Immature natural killer cell (primary cell): ENCODE data around the gene GPR158. TPM values are rescaled to one million over a fixed set of nuclear protein-coding genes. Genes with fewer than 3 reads are reported as not detected.
"Not testable (repeated sequence)": the region's sequence is repeated elsewhere in the genome, so short reads cannot be mapped to it uniquely, and the experiment has no call there.

Source experiments
- DNase-seq, 3 donors: peaks; one replicate each; pipeline ENCODE4 v3.0.0; 2022; ENCODE audit warnings: mixed read lengths in 1 of 3
- H3K27ac Mint-ChIP-seq, 6 donors: one replicate each; pipeline ENCODE4 v1.8.0; 2020; ENCODE audit warnings: mixed read lengths in 6 of 6, mild to moderate bottlenecking in 5 of 6, inconsistent platforms in 4 of 6, moderate library complexity in 3 of 6
- H3K27me3 Mint-ChIP-seq, 3 donors: one replicate each; pipeline ENCODE4 v1.8.0; 2020 to 2021; ENCODE audit warnings: low read depth in 3 of 3, mild to moderate bottlenecking in 3 of 3, mixed read lengths in 3 of 3, moderate library complexity in 3 of 3, inconsistent platforms in 1 of 3
- H3K36me3 Mint-ChIP-seq, 3 donors: one replicate each; pipeline ENCODE4 v1.8.0; 2020; ENCODE audit warnings: mixed read lengths in 3 of 3, inconsistent platforms in 2 of 3, mild to moderate bottlenecking in 2 of 3
- H3K4me1 Mint-ChIP-seq, 2 donors: one replicate each; pipeline ENCODE4 v1.8.0; 2020; ENCODE audit warnings: inconsistent platforms in 2 of 2, mild to moderate bottlenecking in 2 of 2, mixed read lengths in 2 of 2, moderate library complexity in 1 of 2
- H3K4me3 Mint-ChIP-seq, 5 donors: one replicate each; pipeline ENCODE4 v1.8.0; 2020; ENCODE audit warnings: mild to moderate bottlenecking in 5 of 5, mixed read lengths in 5 of 5, inconsistent platforms in 3 of 5, moderate library complexity in 3 of 5
- H3K9me3 Mint-ChIP-seq, 6 donors: one replicate each; pipeline ENCODE4 v1.8.0; 2020; ENCODE audit warnings: mild to moderate bottlenecking in 6 of 6, mixed read lengths in 6 of 6, inconsistent platforms in 4 of 6, moderate library complexity in 3 of 6
- polyA plus RNA-seq, 3 donors: library from polyadenylated mRNA; unstranded; fragments of 300-500 nt; fragmentation: Illumina TruSeq; gene quantifications; one replicate each; pipeline ENCODE4 v1.2.3, GENCODE V29; 2021

GPR158 gene
- polyA plus RNA-seq, 3 donors from 2014 or later, result not detected

DNA sequence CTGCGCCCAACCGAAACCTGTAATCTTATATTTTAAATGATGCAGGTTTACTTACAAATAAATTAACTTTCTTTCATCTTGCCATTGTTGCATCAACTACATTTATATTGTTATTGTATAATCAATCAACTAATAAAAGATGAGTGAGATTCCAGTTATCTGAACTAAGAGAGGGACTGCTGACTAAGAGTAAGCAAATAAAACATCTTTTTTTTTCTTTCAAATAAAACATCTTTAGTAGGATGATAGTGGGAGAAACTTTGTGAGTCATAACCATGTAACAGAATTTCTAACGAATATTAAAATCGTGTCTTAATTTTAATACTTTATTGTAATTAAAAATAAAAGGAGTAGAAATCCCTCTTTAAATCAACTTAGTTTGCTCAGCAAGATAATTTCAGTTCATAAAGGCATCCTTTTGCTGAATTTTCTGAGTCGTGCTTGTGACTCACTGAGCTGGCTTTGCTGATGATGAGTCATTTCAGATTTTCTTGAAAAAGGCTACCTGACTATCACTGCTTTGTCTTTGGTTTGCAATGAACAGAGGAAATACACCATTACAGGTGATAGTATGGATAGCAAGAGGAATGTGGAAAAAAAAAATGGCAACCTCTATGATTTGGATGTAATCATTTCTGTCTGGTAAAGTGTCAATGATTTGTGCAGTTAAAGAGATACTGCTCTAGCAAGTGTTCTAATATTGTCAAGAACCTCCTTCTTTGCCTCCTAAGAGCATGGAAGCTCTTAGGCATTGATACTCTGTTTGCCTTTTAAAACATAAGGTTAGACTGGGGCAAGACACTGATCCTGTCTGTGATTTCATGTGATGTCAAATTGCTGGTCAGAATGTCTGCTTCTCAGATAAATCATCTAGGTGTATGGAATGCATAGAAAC, 119.5 kb downstream of the GPR158 start:
- H3K27me3 Mint-ChIP-seq, result no peaks in the 10 kb centered on the region
- no peak overlapping the region for H3K4me3 Mint-ChIP-seq
- DNase-seq, result no peak
- H3K4me1 Mint-ChIP-seq, result no peaks in the 10 kb centered on the region
- H3K9me3 Mint-ChIP-seq, result peaks cover 2 to 8% (median 5%) of the 10 kb centered on the region in 6 donors
- H3K27ac Mint-ChIP-seq, result no peak overlapping the region
- no peaks in the 10 kb centered on the region for H3K36me3 Mint-ChIP-seq

DNA sequence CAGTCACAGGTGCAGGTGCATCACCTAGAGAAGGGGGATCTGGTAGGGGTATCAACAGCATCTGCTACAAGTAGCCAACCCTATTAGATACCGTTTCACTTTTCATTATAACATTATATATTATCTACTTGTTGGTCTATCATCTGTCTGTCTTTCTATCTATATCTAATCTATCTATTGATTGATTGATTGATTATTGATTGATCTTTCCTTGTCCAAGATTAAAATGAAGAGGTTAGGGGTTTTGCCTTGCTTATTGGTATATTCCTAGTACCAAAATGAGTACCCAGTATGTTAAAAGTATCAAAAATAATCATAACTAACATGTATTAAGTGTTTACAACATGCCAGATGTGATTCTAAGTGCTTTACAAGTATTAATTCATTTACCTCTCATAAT, 121.5 kb downstream of the GPR158 start:
- no peaks in the 10 kb centered on the region for H3K36me3 Mint-ChIP-seq
- peaks cover 0 to 2% (median 0%) of the 10 kb centered on the region in 3 donors for H3K27me3 Mint-ChIP-seq
- peaks cover 2 to 12% (median 9%) of the 10 kb centered on the region in 6 donors for H3K9me3 Mint-ChIP-seq
- no peaks in the 10 kb centered on the region for H3K4me1 Mint-ChIP-seq
- DNase-seq, result no peak
- no peak overlapping the region for H3K27ac Mint-ChIP-seq
- H3K4me3 Mint-ChIP-seq, result no peak overlapping the region

DNA sequence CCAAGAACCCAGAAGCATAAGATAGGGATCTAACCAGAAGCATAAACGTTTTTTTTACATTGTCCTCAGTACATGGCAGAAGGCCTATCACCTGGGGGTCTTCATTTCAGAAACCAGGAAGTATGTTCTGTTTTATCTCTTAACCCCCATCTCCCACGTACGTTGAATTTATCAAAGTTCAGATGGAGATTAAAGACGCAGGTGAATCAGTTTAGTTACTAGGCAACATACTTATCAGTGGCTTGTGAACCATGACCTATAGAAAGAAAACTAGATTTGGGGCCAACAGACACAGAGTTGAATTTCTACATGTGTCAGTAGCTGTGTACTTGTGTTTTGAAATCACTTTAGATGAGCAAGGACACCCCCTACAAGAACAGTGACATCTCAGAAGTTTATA, 122.7 kb downstream of the GPR158 start:
- Mint-ChIP-seq H3K36me3 (no peaks in the 10 kb centered on the region), H3K27me3 (peaks cover 0 to 3% (median 0%) of the 10 kb centered on the region in 3 donors), H3K9me3 (peaks cover 2 to 17% (median 11%) of the 10 kb centered on the region in 6 donors), H3K27ac (no peak overlapping the region), H3K4me1 (no peaks in the 10 kb centered on the region), H3K4me3 (no peak overlapping the region)
- no peak for DNase-seq

DNA sequence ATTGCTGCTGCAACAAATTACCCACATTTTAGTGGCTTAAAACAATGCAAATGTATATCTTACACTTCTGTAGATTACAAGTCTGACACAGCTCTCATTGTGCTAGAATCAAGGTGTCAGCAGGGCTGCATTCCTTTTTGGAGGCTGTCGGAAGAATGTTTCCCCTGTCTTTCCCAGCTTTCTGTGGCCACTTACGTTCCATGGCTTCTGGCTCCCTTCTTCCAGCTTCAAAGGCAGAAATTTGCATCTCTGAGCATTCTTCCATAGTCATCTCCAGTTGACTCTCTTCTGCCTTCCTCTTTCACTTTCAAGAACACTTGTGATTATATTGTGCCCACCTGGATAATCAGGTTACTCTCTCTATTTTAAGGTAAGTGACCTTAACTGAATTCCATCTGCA, 125.3 kb downstream of the GPR158 start:
- no peaks in the 10 kb centered on the region for H3K4me1 Mint-ChIP-seq
- no peak overlapping the region for H3K4me3 Mint-ChIP-seq
- H3K27me3 Mint-ChIP-seq, result peaks cover 0 to 3% (median 0%) of the 10 kb centered on the region in 3 donors
- H3K36me3 Mint-ChIP-seq, result no peaks in the 10 kb centered on the region
- no peak overlapping the region for H3K27ac Mint-ChIP-seq
- H3K9me3 Mint-ChIP-seq, result peaks cover 0 to 28% (median 10%) of the 10 kb centered on the region in 6 donors
- DNase-seq, result no peak

DNA sequence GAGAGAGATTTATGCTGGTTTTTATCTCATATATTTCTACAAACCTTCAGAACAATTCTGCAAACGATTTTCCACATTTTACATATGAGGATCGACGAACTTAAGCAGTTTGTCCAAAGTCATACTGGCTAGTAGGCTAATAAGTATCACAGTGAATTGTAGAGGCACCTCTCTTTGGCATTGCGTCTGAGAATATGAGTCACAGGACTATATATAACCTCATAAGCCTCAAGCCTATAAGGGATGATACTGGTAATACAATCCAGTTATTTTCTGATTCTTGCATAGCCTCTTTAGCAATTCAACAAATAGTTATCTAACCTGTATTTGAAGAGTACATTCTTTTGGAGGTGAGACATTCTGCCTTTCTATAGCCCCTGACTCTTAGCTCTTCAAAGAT, 129.8 kb downstream of the GPR158 start:
- peaks cover 1 to 50% (median 21%) of the 10 kb centered on the region in 6 donors for H3K9me3 Mint-ChIP-seq
- H3K4me3 Mint-ChIP-seq, result no peak overlapping the region
- DNase-seq, result no peak
- no peak overlapping the region for H3K27ac Mint-ChIP-seq
- peaks cover 0 to 3% (median 0%) of the 10 kb centered on the region in 3 donors for H3K27me3 Mint-ChIP-seq
- H3K36me3 Mint-ChIP-seq, result no peaks in the 10 kb centered on the region
- no peaks in the 10 kb centered on the region for H3K4me1 Mint-ChIP-seq

DNA sequence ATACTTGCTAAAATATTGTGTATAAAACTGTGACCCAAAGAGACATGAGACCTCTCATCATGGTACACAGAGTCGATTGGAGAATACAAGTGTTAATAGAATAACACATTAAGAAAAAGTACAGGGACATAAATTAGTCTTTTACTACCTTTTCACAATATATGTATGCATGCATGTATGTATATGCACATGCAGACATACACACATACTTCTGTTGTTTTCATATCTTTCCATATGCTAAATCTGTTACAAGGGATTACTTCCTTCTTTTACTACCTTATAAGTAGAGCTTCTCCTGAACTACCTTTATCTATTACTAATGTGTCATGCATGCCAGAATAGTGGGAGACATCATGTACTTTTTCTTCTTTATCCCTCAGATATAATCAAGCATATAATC, 131.6 kb downstream of the GPR158 start:
- peaks cover under 1 to 58% (median 15%) of the 10 kb centered on the region in 6 donors for H3K9me3 Mint-ChIP-seq
- no peak overlapping the region for H3K27ac Mint-ChIP-seq
- H3K4me1 Mint-ChIP-seq, result no peaks in the 10 kb centered on the region
- no peak for DNase-seq
- no peak overlapping the region for H3K4me3 Mint-ChIP-seq
- H3K27me3 Mint-ChIP-seq, result peaks cover 0 to under 1% (median 0%) of the 10 kb centered on the region in 3 donors
- H3K36me3 Mint-ChIP-seq, result no peaks in the 10 kb centered on the region

DNA sequence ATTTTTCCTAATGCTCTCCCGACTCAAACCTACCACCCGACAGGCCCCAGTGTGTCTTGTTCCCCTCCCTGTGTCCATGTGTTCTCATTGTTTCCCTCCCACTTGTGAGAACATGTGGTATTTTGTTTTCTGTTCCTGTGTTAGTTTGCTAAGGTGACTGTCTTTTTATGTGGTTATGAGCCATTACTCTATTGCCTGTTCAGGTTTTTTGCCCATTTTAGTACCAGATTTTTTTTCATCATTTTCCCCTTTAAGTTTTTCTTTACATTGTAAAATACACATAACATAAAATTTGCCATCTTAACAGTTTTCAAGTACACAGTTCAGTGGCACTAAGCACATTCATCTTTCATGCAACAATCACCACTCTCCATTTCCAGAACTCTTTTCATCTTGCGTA, 133.5 kb downstream of the GPR158 start:
- no peaks in the 10 kb centered on the region for H3K36me3 Mint-ChIP-seq
- H3K27ac Mint-ChIP-seq, result no peak overlapping the region
- no peaks in the 10 kb centered on the region for H3K27me3 Mint-ChIP-seq
- H3K4me3 Mint-ChIP-seq, result no peak overlapping the region
- peaks cover 0 to 48% (median 12%) of the 10 kb centered on the region in 6 donors for H3K9me3 Mint-ChIP-seq
- H3K4me1 Mint-ChIP-seq, result no peaks in the 10 kb centered on the region
- no peak for DNase-seq

DNA sequence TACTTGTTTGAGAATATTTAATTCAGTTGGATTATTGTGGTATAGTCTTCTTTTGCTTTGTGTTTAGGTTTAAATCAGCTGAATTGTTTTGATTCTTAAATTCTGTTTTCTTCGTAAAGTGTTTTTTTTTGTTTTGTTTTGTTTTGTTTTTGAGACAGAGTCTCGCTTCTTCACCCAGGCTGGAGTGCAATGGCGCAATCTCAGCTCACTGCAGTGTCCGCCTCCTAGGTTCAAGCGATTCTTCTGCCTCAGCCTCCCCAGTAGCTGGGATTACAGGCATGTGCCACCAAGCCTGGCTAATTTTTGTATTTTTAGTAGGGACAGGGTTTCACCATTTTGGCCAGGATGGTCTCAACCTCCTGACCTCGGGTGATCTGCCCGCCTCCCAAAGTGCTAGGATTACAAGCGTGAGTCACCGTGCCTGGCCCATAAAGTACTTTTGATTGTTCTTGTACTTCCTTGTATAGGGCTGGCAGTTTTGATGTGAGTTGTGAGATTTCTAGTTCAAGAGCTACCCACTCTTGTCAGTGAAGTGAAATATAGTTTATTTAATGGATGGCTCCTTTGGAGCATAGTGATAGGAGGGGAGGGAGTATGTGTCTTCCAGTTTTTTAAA, 142.9 kb downstream of the GPR158 start:
- H3K27ac Mint-ChIP-seq, H3K4me1 Mint-ChIP-seq, H3K4me3 Mint-ChIP-seq, H3K27me3 Mint-ChIP-seq, H3K36me3 Mint-ChIP-seq, DNase-seq: not testable (repeated sequence)
- peaks cover 1 to 27% (median 7%) of the 10 kb centered on the region in 6 donors for H3K9me3 Mint-ChIP-seq

DNA sequence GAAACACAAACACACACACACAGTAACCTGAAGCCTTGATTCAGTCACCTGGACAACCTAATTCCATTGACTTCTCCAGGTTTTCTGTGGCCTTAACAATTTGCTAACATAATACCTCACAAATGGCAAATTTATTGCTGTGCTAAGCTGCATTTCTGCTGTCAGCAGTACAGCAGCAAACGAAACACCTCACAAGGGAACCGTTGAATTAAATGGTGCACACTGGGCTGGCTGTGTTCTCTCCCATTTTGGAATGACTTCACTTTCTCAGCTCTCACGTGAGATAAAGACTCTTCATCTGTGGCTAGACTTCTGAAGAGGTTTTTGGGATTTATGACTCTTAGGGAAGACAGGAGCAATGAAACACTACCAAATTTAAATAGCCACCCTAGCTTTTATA, 152.5 kb downstream of the GPR158 start:
- no peaks in the 10 kb centered on the region for H3K36me3 Mint-ChIP-seq
- peaks cover 0 to 2% (median 2%) of the 10 kb centered on the region in 3 donors for H3K27me3 Mint-ChIP-seq
- no peak overlapping the region for H3K4me3 Mint-ChIP-seq
- H3K9me3 Mint-ChIP-seq, result peaks cover 0 to 33% (median 10%) of the 10 kb centered on the region in 6 donors
- no peaks in the 10 kb centered on the region for H3K4me1 Mint-ChIP-seq
- no peak for DNase-seq
- H3K27ac Mint-ChIP-seq, result no peak overlapping the region

DNA sequence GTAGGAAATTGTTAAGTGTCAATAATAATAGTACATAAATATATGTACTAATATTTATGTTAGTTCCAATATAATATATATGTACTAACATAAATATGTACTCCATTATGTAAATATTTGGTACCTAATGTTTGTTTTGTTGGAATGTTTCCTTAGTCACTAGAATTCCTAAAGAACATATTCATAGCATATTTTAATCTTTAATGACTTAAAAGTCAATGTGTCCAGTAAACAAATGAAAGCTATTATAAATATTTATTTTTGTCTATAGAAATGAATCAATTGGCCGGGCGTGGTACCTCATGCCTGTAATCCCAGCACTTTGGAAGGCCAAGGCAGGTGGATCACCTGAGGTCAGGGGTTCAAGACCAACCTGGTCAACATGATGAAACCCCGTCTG, 153.6 kb downstream of the GPR158 start:
- peaks cover 0 to 2% (median under 1%) of the 10 kb centered on the region in 3 donors for H3K27me3 Mint-ChIP-seq
- H3K4me1 Mint-ChIP-seq, result no peaks in the 10 kb centered on the region
- H3K36me3 Mint-ChIP-seq, result no peaks in the 10 kb centered on the region
- H3K9me3 Mint-ChIP-seq, result peaks cover 0 to 34% (median 7%) of the 10 kb centered on the region in 6 donors
- no peak overlapping the region for H3K27ac Mint-ChIP-seq
- no peak overlapping the region for H3K4me3 Mint-ChIP-seq
- no peak for DNase-seq

DNA sequence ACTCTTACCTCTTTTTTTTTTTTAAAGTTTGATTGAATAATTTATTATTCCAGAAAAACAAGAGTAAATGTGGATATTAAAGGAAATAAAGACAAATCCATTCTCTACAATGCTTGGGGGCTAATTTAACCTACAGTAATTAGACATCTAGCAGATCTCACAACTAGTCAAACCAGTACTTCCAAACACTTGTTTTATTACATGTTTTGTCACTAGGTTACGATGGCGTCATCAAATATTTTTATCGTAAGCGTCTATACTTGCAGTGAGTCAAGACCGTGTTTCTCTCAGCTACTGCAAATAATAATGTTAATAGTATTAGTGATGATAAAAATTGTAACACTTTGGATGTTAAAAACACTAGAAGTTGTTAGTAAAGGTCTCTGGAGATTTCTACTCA, 154.8 kb downstream of the GPR158 start:
- H3K27ac Mint-ChIP-seq, H3K4me3 Mint-ChIP-seq, H3K36me3 Mint-ChIP-seq, H3K4me1 Mint-ChIP-seq, DNase-seq, H3K27me3 Mint-ChIP-seq: not testable (repeated sequence)
- peaks cover 0 to 23% (median 6%) of the 10 kb centered on the region in 6 donors for H3K9me3 Mint-ChIP-seq

DNA sequence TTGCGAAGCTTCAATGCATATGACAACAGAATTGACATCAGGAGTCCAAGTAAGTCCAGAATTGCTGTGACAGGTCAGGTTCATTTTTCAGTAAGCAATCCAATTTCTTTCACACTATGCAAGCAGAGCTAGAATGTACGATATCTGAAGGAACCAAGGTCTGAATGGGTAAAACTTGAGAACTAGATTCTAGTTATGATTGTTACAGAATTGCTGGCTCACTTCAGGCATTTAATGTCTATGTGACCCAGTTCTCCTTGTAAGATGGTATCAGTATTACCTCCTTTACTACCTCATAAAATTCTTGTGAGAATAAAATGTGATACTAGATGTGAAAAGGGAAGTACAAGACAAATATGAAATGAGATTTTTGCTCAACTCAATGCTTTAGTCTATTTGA, 159.6 kb downstream of the GPR158 start:
- H3K9me3 Mint-ChIP-seq, result peaks cover 0 to 14% (median 3%) of the 10 kb centered on the region in 6 donors
- H3K4me1 Mint-ChIP-seq, result no peaks in the 10 kb centered on the region
- no peaks in the 10 kb centered on the region for H3K27me3 Mint-ChIP-seq
- H3K36me3 Mint-ChIP-seq, result no peaks in the 10 kb centered on the region
- no peak overlapping the region for H3K27ac Mint-ChIP-seq
- H3K4me3 Mint-ChIP-seq, result no peak overlapping the region
- DNase-seq, result no peak

DNA sequence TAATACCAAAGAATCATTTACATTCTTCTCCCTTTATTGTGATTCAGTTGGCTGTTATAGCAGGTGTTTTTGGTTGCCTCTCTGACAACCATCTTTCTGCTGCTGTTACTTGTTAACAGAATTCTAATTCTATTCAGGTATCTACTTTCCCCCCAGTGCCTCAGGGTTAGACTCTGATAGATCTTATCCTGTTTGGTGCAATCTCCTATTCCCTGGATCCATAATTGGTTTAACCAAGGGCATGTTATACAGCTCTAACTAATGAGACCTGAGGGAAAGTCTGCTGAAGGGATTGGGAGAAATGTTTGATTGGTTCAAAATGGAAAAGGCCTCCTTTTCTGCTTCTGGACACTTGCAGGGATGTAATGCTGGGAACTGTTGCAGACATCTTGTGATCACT, 161.5 kb downstream of the GPR158 start:
- no peaks in the 10 kb centered on the region for H3K4me1 Mint-ChIP-seq
- H3K4me3 Mint-ChIP-seq, result no peak overlapping the region
- DNase-seq, result no peak
- H3K27me3 Mint-ChIP-seq, result no peaks in the 10 kb centered on the region
- H3K36me3 Mint-ChIP-seq, result no peaks in the 10 kb centered on the region
- H3K9me3 Mint-ChIP-seq, result peaks cover 0 to 11% (median 3%) of the 10 kb centered on the region in 6 donors
- H3K27ac Mint-ChIP-seq, result no peak overlapping the region

DNA sequence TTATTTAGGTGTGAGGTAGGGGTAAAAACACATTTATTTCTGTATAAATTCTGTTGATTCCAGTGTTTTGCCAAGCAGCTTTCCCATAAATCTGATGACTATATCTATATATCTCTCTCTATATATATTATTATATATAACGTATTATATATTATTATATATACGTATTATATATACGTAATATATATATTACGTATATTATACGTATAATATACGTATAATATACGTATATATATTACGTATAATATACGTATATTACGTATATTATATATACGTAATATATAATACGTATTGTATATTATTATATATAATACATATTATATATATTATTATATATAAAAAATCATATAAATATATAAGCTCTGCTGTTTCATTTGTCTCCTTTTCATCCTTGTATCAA, 163.5 kb downstream of the GPR158 start:
- DNase-seq, result no peak
- Mint-ChIP-seq H3K36me3 (no peaks in the 10 kb centered on the region), H3K4me3 (no peak overlapping the region), H3K27me3 (no peaks in the 10 kb centered on the region), H3K4me1 (no peaks in the 10 kb centered on the region), H3K9me3 (peaks cover 0 to 8% (median 4%) of the 10 kb centered on the region in 6 donors), H3K27ac (no peak overlapping the region)
